Neutrophil (primary cell): ENCODE results near the gene DNAJB13.

Source experiments
- H3K27ac ChIP-seq: fragments of 200-600 bp; sonication (generic); 2 replicates; pipeline ENCODE4 v1.5.1; 2016; ENCODE audit warnings: mild to moderate bottlenecking, moderate library complexity
- H3K27me3 ChIP-seq: fragments of 200-600 bp; sonication (generic); 2 replicates; pipeline ENCODE4 v1.6.0; 2016; ENCODE audit warnings: mild to moderate bottlenecking
- H3K36me3 ChIP-seq: fragments of 200-600 bp; sonication (generic); 2 replicates; pipeline ENCODE4 v1.5.1; 2017
- H3K4me1 ChIP-seq, 2 experiments: fragments of 200-600 bp in 1 of 2; sonication (generic) in 1 of 2; 1 replicate in 1 of 2; 2 replicates in 1 of 2; pipeline versions ENCODE4 v1.5.1 to v1.6.1; 2013 to 2016; ENCODE audit warnings: low read depth in 1 of 2, low read length in 1 of 2, mild to moderate bottlenecking in 1 of 2, moderate library complexity in 1 of 2; ENCODE audit not compliant: control insufficient read depth in 1 of 2, insufficient read depth in 1 of 2
- H3K4me3 ChIP-seq, 2 experiments: fragments of 200-600 bp in 1 of 2; sonication (generic) in 1 of 2; 1 replicate in 1 of 2; 2 replicates in 1 of 2; pipeline ENCODE4 v1.5.1; 2013 to 2016; ENCODE audit warnings: low read depth in 1 of 2, low read length in 1 of 2, mild to moderate bottlenecking in 1 of 2, moderate library complexity in 1 of 2
- H3K9me3 ChIP-seq: fragments of 200-600 bp; sonication (generic); 2 replicates; pipeline ENCODE4 v1.5.1; 2016
- TF ChIP-seq, protein P1 (sequence below): fragments of 200-600 bp; sonication (generic); IDR thresholded peaks from 2 replicates; pipeline ENCODE4 v1.5.1; 2016; ENCODE audit warnings: antibody characterized with exemption

Gene DNAJB13, protein sequence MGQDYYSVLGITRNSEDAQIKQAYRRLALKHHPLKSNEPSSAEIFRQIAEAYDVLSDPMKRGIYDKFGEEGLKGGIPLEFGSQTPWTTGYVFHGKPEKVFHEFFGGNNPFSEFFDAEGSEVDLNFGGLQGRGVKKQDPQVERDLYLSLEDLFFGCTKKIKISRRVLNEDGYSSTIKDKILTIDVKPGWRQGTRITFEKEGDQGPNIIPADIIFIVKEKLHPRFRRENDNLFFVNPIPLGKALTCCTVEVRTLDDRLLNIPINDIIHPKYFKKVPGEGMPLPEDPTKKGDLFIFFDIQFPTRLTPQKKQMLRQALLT

DNA sequence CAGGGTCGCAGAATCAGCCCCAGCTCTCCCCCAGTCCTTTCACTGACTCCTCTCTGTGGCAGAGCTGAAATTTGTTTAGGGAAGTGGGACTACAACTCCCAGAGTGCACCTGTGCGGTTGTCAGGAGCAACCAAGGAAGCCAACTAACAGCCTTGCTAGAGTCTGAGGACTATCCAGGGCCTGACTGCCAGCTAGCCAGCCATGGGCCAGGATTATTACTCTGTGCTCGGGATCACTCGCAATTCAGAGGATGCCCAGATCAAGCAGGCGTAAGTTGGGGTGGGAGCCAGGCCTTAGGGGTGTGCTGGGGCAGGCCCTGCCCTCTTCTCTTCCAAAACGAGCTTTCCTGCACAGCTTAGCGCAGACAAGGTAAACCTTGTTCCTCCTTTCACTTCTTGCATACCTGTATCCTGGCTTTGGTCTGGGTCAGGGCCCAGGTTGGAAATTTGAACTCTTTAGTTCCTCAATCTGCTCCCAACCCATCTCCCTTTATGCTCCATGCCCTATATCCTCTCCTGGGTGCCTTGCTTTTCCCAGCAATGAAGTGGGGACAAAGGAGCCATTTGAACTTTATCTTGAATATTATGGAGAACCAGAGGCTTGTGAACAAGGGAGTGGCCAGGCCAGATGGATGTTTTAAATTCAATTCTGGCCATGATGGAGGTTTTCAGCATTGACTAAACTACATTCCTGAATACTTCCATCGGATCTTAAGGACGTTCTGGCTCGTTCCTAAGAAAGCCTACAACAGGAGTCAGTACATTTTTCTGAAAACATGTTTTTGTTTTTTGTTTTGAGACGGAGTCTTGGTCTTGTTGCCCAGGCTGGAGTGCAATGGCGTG lies at the start of gene DNAJB13:
TSS of gene DNAJB13 (plus strand) at position 158 of the 842 bp plus-strand sequence. CDS start at position 202, 44 bp downstream.
- Histone ChIP-seq H3K4me3 (no peak within 1 kb of the TSS), H3K36me3 (no peaks in the 10 kb centered on the region), H3K27me3 (peaks cover 7% of the 10 kb centered on the region), H3K27ac (no peak within 1 kb of the TSS), H3K4me1 (no peaks in the 10 kb centered on the region), H3K9me3 (no peaks in the 10 kb centered on the region)
- TF ChIP-seq, protein P1, sequence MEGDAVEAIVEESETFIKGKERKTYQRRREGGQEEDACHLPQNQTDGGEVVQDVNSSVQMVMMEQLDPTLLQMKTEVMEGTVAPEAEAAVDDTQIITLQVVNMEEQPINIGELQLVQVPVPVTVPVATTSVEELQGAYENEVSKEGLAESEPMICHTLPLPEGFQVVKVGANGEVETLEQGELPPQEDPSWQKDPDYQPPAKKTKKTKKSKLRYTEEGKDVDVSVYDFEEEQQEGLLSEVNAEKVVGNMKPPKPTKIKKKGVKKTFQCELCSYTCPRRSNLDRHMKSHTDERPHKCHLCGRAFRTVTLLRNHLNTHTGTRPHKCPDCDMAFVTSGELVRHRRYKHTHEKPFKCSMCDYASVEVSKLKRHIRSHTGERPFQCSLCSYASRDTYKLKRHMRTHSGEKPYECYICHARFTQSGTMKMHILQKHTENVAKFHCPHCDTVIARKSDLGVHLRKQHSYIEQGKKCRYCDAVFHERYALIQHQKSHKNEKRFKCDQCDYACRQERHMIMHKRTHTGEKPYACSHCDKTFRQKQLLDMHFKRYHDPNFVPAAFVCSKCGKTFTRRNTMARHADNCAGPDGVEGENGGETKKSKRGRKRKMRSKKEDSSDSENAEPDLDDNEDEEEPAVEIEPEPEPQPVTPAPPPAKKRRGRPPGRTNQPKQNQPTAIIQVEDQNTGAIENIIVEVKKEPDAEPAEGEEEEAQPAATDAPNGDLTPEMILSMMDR = no peak

DNA sequence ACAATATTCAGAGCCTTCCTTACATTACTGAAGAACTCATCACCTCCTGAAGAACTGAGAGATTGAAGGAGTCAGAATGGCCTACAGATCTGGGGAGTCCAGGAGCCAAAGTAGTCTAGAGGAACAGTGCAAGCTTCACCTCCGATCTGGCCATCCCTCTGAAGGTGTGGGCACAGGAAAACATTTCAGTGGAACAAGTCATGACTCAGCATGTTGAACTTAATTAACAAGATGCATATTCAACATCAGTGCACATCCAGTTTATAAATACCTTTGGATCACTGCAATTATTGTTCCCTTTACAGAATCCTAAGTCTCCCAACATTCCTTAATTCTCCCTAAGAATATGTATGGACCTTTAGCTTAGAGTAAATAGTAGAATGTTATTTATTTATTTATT lies 48.5 kb upstream of the DNAJB13 start:
- H3K27me3 ChIP-seq = no peaks in the 10 kb centered on the region
- H3K9me3 ChIP-seq = no peaks in the 10 kb centered on the region
- H3K4me1 ChIP-seq = peaks cover 4 to 5% of the 10 kb centered on the region in 2 experiments
- peaks cover 14% of the 10 kb centered on the region for H3K36me3 ChIP-seq
- TF ChIP-seq, protein P1 = no peak
- no peak overlapping the region for H3K4me3 ChIP-seq
- no peak overlapping the region for H3K27ac ChIP-seq

DNA sequence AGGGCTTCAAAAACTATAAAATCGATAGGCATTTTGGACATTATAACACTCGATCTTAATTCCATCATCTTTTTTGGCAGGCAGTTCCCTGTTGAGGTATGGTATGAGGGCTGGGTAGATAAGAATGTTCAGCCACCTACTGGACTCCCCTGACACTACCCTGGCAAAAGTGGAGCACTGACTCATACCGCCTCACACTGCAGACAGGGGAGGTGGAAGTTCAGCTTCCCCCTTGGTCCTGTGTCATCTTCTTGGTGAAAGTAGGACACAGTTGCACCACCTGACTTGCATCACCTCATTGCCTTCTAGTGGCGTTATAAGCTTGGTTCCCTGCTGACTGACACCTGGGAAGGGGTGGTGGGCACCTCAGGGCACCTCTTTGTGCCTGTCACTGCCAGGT lies 43.6 kb upstream of the DNAJB13 start:
- TF ChIP-seq, protein P1 = peak; percentile 41
- Histone ChIP-seq H3K27ac (peak overlapping the region; percentile 75), H3K4me3 (no peak overlapping the region), H3K9me3 (no peaks in the 10 kb centered on the region), H3K4me1 (peaks cover 9 to 12% of the 10 kb centered on the region in 2 experiments), H3K36me3 (peaks cover 12% of the 10 kb centered on the region), H3K27me3 (no peaks in the 10 kb centered on the region)

DNA sequence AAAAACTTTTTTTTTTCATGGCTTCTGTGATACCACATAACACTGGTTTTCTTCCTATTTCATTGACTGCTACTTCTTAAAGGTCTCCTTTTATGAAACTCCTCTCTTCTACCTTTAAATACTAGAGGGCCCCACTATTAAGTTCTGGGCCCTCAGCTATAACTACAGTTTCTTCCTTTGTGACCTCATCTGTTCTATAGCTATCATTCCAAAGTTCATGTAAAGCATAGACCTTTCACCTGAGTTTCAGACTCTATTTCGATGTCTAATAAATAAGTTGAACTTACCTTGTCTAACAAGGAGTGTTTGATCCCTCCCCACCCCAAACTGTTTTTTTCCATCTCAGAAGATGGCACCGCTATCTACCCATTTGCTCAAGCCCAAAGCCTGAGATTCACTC lies 38.8 kb upstream of the DNAJB13 start:
- peaks cover 28% of the 10 kb centered on the region for H3K36me3 ChIP-seq
- no peak overlapping the region for H3K27ac ChIP-seq
- no peaks in the 10 kb centered on the region for H3K27me3 ChIP-seq
- H3K4me1 ChIP-seq = peaks cover 17 to 22% of the 10 kb centered on the region in 2 experiments
- H3K4me3 ChIP-seq = no peak overlapping the region
- no peaks in the 10 kb centered on the region for H3K9me3 ChIP-seq
- TF ChIP-seq, protein P1 = no peak

DNA sequence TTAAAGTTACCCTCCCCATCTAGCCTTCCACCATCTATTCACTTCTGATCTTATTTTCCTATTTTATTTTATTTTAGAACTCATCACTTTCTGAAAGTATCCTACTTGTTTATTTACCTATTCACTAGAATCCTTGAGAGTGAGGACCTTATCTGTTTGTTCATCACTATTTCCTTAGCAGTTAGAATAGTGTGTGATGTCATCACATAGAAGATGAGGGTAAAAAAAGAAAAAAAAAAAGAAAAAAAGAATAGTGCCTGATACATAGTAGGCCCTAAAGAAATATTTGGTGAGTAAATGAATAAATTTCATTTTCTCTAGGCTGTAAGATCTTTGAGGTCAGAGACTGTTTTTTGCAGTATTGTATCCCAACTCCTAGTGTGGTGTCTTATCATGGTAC lies 37.4 kb upstream of the DNAJB13 start:
- Histone ChIP-seq H3K4me3 (no peak overlapping the region), H3K36me3 (peaks cover 28% of the 10 kb centered on the region), H3K27ac (no peak overlapping the region), H3K4me1 (peaks cover 19 to 22% of the 10 kb centered on the region in 2 experiments), H3K27me3 (no peaks in the 10 kb centered on the region), H3K9me3 (no peaks in the 10 kb centered on the region)
- TF ChIP-seq, protein P1 = no peak
